ENCODE data around the gene ANKRD36.
"Not testable (repeated sequence)": the region's sequence is repeated elsewhere in the genome, so short reads cannot be mapped to it uniquely, and the experiment has no call there.

The ANKRD36 gene

DNA sequence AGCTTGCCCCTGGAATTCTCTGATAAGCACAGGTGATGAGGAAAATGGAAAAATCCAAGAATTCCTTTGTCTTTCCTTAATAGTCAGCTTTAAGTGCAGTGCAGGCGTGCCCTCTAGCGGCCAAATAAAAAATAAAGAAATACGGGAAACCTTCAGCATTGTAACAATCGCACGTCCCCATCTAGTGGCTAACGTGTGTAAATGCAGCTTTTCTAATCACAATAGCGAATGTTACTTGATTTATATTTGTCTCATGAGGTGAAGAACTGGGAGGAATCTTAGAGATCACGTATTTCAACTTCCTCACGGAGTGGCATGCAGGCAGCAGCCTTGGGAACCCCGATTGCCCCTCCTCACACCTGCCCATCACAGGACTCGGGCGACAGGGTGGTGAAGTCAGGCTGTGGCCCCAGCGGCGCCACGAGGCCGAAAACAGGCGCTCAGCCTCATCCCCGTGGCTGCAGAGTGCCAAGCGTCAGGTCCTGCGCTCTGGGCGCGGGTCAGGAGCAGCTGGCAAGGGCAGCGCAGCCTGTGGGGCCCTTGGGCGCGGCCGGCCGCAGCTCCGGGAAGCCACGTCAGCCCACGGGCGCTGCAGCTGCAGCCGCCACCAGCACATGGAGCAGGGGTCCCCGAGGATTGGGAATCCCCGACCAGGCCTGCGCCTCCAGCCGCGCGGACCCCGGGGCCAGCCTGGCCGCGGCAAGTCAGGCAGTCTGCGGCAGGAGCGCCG, 468 bp upstream of the ANKRD36 start:
- in situ Hi-C loops (cut with MboI; ENCODE audit: low sequenced_read_pairs), result not testable (repeated sequence)

DNA sequence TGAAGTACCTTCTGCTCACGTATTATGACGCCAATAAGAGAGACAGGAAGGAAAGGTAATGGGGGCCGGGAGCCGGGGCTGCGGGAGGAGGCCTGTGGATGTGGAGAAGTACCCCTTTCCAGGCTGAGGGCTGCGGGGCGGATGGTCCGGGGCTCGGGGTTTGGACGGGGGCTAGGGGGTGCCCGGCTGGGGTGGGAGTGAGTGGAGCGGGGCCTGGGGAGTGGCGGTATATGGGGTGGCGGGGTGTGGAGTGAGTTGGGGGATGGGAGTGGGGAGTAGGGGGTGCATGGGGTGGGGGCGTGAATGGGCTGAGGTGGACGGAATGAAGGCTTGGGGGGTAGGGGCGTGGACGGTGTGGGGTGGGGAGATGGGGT, 916 bp downstream of the ANKRD36 start:
- in situ Hi-C loops (cut with MboI; ENCODE audit: low sequenced_read_pairs), result not testable (repeated sequence)

DNA sequence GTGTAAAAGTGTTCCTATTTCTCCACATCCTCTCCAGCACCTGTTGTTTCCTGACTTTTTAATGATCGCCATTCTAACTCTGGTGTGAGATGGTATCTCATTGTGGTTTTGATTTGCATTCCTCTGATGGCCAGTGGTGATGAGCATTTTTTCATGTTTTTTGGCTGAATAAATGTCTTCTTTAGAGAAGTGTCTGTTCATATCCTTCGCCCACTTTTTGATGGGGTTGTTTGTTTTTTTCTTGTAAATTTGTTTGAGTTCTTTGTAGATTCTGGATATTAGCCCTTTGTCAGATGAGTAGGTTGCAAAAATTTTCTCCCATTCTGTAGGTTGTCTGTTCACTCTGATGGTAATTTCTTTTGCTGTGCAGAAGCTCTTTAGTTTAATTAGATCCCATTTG, 16.1 kb downstream of the ANKRD36 start:
- in situ Hi-C loops (cut with MboI; ENCODE audit: low sequenced_read_pairs), result not testable (repeated sequence)

DNA sequence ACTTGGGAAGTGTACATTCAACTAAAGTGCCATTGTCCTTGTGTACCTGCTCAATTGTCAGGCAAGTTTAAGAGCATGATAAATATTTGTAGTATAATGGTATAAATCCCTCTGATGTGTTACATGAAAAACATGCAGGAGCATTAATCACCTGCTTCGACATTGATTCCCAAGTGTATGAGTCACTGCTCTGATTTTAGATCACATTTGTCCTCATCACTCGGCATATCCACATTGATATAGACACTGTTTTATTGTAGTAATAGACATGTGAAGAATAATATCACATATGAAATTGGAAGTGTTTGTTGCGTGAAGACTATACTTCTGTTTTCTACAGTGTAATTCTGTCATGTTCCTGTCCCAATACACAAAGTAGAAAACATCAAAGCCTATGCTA, 31.1 kb downstream of the ANKRD36 start:
- in situ Hi-C loops (cut with MboI; ENCODE audit: low sequenced_read_pairs), result not testable (repeated sequence)

DNA sequence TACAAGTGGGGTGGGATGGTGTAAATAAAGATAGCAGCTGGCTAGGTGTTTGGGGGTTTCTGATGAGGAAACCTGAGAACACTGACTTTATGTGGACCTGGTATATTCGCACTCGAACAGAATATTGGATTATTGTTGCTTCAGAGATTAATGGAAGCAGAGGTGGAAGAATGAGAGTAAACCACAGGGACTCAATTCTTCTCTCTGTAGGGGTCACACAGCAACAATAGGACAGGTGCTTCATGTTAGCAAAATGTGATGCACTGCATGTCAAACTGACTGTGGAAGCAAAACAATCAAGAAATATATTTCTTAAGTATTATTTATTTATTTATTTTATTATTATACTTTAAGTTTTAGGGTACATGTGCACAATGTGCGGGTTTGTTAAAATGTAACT, 53.6 kb downstream of the ANKRD36 start:
- in situ Hi-C loops (cut with MboI; ENCODE audit: low sequenced_read_pairs), result not testable (repeated sequence)

DNA sequence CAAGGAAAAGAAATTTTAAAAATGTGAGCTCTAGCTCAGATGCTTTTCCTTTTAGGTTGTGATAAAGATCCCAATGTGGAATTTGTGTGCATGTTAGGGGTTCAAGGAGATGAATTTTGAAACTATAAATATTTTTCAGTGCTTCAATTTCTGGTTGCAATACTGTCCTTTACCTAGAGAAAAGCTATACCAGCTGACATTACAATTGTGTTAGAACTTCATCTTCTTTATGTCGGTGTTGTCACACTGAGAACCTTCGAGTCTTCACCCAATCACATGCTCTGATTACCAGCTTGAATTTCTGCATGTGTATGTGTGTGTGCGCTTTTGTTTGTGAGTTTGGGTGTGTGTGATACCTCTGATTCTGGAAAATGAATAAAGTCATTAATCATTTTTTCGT, 55.0 kb downstream of the ANKRD36 start:
- in situ Hi-C loops (cut with MboI; ENCODE audit: low sequenced_read_pairs), result not testable (repeated sequence)

DNA sequence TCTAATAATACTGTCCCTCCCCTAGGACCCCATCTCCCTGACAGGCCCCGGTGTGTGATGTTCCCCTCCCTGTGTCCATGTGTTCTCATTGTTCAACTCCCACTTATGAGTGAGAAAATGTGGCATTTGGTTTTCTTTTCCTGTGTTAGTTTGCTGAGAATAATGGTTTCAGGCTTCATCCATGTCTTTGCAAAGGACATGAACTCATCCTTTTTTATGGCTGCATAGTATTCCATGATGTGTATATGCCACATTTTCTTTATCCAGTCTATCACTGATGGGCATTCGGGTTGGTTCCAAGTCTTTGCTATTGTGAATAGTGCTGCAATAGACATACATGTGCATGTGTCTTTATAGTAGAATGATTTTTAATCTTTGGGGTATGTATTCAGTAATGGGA, 55.6 kb downstream of the ANKRD36 start:
- in situ Hi-C loops (cut with MboI; ENCODE audit: low sequenced_read_pairs), result not testable (repeated sequence)

DNA sequence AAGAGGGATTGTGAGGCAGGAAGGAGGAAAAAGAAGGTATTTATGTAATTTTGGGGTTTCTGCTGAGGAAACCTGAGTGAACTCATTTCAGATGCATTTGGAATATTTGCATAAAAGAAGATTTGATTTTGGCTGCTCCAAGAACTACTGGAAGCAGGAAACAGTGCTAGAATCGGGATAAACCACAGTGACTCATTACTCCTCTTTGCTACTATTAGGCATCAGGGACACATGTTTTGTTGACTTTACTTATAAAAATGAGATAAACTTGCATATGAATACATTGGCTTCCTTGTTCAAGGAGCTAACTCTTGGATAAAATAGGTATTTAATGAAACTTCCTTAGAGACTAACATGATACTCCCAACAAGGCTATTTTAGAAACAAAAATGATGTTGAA, 67.4 kb downstream of the ANKRD36 start:
- in situ Hi-C loops (cut with MboI; ENCODE audit: low sequenced_read_pairs), result not testable (repeated sequence)

DNA sequence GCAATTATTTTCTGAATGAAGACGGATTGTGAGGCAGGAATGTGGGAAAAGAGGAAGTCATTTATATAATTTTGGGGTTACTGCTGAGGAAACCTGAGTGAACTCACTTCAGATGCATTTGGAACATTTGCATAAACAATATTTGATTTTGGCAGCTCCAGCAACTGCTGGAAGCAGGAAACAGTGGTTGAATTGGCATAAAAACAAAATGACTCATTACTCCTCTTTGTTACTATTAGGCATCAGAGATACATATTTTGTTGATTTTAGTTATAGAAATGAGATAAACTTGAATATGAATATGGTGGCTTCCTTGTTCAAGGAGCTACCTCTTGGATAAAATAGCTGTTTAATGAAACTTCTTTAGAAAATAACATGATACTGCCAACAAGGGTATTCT, 82.4 kb downstream of the ANKRD36 start:
- in situ Hi-C loops (cut with MboI; ENCODE audit: low sequenced_read_pairs), result not testable (repeated sequence)

DNA sequence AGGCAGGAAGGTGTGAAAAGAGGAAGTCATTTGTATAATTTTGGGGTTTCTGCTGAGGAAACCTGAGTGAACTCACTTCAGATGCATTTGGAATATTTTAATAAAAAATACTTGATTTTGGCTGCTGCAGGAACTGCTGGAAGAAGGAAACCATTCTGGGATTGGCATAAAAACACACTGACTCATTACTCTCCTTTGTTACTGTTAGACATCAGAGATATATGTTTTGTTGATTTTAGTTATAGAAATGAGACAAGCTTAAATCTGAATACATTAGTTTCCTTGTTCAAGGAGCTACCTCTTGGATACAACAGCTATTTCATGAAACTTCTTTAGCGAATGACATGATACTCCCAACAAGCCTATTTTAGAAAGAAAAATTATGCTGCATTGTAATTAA, 84.3 kb downstream of the ANKRD36 start:
- in situ Hi-C loops (cut with MboI; ENCODE audit: low sequenced_read_pairs), result not testable (repeated sequence)

DNA sequence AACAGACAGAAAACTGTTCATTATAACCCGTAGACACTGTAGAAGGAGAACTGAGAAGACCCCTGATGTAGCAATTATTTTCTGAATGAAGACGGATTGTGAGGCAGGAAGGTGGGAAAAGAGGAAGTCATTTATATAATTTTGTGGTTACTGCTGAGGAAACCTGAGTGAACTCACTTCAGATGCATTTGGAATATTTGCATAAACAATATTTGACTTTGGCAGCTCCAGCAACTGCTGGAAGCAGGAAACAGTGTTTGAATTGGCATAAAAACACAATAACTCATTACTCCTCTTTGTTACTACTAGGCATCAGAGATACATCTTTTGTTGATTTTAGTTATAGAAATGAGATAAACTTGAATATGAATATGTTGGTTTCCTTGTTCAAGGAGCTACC, 87.9 kb downstream of the ANKRD36 start:
- in situ Hi-C loops (cut with MboI; ENCODE audit: low sequenced_read_pairs), result not testable (repeated sequence)

DNA sequence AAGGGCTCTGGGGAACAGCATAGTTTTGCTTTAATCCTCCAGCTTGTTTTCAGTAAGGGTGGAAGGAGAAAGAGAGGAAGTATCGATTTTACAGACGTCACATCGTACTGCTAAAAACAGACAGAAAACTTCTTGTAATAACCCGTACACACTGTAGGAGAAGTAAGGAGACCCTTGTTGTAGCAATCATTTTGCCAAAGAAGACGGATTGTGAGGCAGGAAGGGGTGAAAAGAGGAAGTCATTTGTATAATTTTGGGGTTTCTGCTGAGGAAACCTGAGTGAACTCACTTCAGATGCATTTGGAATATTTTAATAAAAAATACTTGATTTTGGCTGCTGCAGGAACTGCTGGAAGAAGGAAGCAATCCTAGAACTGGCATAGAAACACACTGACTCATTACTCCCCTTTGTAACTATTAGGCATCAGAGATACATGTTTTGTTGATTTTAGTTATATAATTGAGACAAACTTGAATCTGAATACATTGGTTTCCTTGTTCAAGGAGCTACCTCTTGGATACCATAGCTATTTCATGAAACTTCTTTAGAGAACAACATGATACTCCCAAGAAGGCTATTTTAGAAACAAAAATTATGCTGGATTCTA, 89.8 kb downstream of the ANKRD36 start:
- in situ Hi-C loops (cut with MboI; ENCODE audit: low sequenced_read_pairs), result not testable (repeated sequence)

DNA sequence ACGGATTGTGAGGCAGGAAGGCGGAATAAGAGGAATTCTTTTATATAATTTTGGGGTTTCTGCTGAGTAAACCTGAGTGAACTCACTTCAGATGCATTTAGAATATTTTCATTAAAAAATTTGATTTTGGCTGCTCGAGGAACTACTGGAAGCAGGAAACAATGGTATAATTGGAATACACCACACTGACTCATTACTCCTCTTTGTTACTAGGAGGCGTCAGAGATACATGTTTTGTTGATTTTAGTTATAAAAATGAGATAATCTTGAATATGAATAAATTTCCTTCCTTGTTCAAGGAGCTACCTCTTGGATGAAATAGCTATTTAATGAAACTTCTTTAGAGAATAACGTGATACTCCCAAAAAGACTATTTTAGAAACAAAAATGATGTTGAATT, 97.4 kb downstream of the ANKRD36 start:
- in situ Hi-C loops (cut with MboI; ENCODE audit: low sequenced_read_pairs), result no loop called here

DNA sequence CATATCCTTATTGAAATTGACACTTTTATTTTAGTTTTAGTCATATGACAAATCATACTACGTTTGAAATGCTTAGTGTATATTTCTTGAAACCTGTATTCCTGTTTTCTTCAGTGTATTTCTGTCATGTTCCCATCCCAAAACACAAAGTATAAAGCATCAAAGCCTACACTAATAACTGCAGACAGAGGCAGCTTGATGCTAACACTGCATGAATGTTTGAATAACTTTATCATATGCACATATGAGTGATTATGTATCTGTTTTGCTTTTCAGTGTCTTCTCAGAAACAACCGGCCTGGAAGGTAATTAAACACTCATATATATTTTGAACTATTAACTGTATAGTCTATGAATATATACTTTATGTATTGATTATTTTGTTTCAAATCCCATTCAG, 102.1 kb downstream of the ANKRD36 start:
- in situ Hi-C loops (cut with MboI; ENCODE audit: low sequenced_read_pairs), result not testable (repeated sequence)

DNA sequence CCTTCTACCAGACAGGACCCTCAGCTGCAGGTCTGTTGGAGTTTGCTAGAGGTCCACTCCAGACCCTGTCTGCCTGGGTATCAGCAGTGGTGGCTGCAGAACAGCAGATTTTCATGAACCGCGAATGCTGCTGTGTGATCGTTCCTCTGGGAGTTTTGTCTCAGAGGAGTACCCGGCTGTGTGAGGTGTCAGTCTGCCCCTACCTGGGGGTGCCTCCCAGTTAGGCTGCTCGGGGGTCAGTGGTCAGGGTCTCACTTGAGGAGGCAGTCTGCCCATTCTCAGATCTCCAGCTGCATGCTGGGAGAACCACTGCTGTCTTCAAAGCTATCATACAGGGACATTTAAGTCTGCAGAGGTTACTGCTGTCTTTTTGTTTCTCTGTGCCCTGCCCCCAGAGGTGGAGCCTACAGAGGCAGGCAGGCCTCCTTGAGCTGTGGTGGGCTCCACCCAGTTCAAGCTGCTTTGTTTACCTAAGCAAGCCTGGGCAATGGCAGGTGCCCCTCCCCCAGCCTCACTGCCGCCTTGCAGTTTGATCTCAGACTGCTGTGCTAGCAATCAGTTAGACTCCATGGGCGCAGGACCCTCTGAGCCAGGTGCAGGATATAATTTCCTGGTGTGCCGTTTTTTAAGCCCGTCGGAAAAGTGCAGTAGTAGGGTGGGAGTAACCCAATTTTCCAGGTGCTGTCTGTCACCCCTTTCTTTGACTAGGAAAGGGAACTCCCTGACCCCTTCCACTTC, 118.1 kb downstream of the ANKRD36 start:
- in situ Hi-C loops (cut with MboI; ENCODE audit: low sequenced_read_pairs), result not testable (repeated sequence)

DNA sequence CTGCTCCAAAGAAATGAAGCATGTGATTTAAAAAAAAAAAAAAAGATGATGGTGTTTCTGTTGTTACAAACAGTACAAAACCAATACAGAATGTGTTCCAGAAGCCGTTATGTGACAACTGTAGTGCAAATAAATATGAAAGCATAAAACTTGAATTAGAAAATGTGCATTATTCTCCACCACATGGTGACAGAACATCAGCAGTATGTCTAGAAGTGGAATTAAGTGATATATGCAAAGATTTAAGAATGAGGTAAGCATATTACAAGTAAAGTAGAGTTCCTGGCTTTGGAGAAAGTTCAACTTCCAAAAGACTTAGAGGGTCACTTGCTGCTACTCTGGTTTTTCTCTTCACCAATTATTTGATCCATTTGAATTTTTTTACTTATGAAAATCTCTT, 120.0 kb downstream of the ANKRD36 start:
- in situ Hi-C loops (cut with MboI; ENCODE audit: low sequenced_read_pairs), result not testable (repeated sequence)

DNA sequence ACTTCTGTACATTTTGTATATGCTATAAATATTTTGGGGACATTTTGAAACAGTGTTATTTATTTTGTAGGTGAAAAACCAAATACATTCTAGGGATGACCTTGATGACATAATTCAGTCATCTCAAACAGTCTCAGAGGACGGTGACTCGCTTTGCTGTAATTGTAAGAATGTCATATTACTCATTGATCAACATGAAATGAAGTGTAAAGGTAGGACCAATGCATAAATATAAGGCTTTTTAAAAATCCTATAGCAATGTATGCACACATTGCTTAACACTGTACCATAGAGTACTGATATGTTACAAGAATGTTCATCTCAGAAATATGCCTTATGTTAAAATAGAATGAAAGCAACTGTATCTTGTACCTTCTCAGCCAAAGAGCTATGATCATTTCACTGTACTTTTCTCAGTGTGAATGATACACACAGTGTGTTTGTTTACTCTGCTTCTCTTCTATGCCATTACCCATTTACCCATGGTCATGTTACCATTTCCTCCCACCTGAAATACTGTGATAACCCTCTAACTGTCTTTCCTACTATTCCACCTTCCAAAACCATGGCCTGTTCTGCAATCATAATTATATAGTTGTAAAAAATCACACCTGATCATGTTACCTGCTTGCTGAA, 120.8 kb downstream of the ANKRD36 start:
- in situ Hi-C loops (cut with MboI; ENCODE audit: low sequenced_read_pairs), result not testable (repeated sequence)

DNA sequence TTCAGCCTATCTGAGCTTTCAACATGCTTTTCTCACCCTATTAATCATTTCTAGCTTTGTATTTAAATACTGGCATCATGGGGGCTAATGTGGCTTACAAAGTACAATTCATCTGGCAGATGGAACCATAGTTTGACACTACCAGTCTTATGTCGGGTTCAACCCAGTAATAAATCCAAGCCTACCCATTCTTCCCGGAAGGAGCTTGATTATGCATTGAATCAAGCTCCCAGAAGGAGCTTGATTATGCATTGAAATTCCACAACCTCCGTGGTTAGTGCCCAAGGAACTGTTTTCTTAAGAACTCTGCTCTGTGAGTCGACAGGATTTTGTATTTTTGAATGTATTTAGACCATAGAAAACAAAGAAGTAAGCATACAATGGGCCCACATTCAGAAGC, 148.2 kb downstream of the ANKRD36 start:
- in situ Hi-C loops (cut with MboI; ENCODE audit: low sequenced_read_pairs), result not testable (repeated sequence)

DNA sequence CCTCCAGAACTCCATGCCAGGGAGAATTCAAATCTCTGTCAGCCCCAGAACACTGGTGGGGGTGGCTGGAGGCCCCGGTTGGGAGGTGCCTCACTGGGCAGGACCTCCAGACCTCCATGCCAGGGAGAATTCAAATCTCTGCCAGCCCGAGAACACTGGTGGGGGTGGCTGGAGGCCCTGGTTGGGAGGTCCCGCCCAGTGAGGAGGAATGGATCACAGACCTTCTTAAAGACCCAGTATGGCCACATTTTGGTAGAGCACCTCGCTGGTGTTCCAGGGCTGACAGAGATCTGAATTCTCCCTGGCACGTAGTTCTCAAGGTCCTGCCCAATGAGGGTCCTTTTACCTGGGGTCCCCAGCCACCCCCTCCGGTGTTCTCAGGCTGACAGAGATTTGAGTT, 153.5 kb downstream of the ANKRD36 start:
- in situ Hi-C loops (cut with MboI; ENCODE audit: low sequenced_read_pairs), result not testable (repeated sequence)

DNA sequence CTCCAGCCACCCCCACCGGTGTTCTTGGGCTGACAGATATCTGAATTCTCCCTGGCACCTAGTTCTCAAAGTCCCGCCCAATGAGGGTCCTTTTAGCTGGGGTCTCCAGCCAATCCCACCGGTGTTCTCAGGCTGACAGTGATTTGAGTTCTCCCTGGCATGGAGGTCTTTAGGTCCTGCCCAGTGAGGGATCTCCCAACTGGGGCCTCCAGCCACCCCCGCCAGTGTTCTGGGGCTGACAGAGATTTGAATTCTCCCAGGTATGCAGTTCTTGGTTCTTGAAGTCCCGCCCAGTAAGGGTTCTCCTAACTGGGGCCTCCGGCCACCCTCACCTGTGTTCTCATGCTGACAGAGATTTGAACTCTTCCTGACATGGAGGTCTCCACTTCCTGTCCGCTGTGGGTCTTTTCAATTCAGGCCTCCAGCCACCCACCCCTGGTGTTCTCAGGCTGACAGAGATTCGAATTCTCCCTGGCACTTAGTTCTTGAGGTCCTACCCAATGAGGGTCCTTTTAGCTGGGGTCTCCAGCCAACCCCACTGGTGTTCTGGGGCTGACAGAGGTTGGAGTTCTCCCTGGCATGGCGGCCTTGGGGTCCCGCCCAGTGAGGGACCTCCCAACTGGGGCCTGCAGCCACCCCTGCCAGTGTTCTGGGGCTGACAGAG, 154.6 kb downstream of the ANKRD36 start:
- in situ Hi-C loops (cut with MboI; ENCODE audit: low sequenced_read_pairs), result no loop called here

DNA sequence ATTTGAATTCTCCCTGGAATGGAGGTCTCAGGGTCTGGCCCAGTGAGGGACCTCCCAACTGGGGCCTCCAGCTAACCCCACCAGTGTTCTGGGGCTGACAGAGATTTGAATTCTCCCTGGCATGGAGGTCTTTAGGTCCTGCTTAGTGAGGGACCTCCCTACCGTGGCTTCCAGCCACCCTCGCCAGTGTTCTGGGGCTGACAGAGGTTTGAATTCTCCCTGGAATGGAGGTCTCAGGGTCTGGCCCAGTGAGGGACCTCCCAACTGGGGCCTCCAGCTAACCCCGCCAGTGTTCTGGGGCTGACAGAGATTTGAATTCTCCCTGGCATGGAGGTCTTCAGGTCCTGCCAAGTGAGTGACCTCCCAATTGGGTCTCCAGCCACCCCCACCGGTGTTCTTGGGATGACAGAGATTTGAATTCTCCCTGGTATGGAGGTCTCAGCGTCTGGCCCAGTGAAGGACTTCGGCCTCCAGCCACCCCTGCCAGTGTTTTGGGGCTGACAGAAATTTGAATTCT, 155.2 kb downstream of the ANKRD36 start:
- in situ Hi-C loops (cut with MboI; ENCODE audit: low sequenced_read_pairs), result not testable (repeated sequence)

Measured in HL-60/S4 treated with phorbol 12-myristate 13-acetate at 8.2 ng/mL for 4 days and 3 days (cell line).